Activated effector memory CD4-positive, alpha-beta T cell treated with Interleukin-2 at 50 U/mL for 16 hours (primary cell): ENCODE measurements around the gene TCF20.

Experiments
- DNase-seq: peaks from one replicate; pipeline ENCODE4 v3.0.0-alpha.2; 2020

TCF20 gene

GRCh38 chr22:42270510-42271190, at the start of gene TCF20:
Gene TCF20 (minus strand): TSS chr22:42270653. CDS start chr22:42215305, 55,348 bp downstream.
- peak; percentile 69 for DNase-seq

- DNase-seq, result no peak
Observed at GRCh38 chr22:42319386-42319785, 48.9 kb upstream of the TCF20 start.

DNA sequence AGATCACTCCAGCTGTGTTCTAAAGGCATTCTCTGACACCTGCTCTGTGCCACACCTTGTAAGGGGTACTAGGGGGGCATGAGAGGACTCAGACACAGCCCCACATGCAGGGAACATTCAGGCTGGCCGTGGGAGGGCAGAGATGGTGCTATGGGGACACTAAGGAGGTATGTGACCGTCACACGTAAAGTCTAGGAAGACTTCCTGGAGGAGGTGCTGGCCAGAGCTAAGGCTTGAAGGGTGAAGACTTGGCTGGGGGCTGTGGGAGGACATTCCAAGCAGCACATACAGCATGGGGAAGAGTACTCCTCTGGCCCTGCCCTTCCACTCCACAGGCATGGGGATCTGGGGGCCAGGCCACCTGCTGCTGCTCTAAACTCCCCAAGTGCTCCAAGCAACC, 48.5 kb upstream of the TCF20 start:
- DNase-seq, result no peak

GRCh38 chr22:42317691-42318547, 47.5 kb upstream of the TCF20 start:
- DNase-seq, result no peak

- peak; percentile 44 for DNase-seq
Observed at GRCh38 chr22:42317008-42317407, 46.6 kb upstream of the TCF20 start.

GRCh38 chr22:42315392-42315756, 44.9 kb upstream of the TCF20 start:
- no peak for DNase-seq

- no peak for DNase-seq
Observed at GRCh38 chr22:42314709-42315391, 44.4 kb upstream of the TCF20 start.

DNA sequence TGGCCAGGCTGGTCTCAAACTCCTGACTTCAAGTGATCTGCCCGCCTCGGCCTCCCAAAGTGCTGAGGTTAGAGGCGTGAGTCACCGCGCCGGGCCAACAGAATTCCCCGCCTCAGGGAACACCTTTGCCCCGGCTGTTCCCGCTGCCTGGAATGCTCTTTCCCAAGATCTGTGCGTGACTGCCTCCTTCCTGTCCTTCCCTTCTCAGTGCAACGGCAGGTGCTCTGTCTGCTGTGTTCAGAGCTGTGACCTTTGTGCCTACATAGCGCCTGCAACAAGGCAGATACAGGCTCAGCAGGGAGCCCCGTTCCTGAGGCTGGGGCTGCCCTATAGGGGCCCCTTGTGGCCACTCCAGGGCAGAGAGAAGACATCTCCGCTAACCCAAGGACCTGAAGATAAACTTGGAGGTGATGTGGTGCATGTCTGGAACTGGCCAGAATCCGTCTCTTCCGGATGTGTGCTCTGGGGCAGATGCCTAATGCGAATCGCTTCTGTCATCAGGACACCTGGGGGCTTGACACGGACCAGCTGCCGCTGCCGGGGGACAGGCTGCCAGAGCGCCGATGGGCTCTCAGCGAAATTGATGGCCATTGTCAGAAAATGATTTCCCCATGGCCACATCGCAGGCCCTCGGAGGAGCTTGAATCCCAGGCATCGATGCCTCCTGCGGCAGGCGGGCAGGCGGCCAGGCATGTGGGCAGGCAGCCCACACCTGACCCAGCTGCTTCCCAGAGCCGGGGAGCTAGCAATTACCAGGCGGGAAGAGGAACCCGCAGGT, 43.5 kb upstream of the TCF20 start:
- peak; percentile 23 for DNase-seq

DNA sequence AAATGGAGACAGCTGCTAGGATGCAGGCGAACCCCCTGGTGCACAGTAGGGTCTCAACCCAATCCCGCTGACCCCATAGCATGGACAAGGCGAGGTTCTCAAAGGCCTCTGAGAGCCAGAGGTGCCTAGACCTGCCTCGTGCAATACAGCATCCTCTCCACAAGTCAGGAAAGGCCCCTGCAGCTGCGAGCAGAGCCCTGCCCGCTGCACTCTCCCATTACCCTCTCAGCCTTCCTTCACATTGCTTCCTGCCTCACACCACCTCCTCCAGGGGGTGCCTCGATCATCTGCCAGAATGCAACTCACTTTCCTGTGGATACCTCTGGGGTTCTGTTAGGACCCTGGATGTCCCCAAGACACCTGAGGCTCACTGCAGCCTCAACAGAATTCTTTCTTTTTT, 42.8 kb upstream of the TCF20 start:
- DNase-seq, result no peak

DNA sequence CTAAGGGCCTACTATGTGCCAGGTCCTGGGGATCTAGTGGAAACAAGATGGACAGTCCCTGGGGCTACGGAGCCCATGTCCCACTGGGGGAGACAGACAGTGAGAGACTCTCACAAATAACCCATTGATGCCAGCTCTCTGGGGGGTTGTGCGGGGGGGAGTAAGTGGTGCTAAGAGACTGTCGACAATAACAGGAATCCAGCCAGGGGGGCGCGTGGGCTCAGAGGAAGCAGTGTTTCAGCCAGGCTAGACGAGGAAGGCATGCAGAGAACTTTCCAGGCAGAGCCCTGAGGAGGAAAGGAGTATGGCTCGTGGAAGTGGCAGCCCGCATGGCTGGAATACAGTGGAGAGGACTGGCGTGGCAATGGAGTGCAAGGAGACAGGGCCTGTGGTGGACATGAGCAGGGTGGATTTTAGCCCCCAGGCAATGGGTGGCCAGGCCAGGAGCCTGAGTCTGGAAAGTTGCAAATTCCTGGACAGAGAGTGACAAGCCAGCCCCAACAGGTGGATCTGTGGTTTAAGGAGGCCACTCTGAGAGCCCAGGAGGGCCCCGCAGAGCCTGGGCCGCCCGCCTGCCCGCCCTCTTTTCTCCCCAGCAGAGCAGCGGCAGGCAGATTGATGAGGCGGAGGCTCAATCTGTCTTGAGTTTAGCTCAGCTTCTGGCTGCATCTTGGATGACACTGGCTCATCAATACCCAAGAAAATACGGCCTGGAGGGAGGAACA, 40.0 kb upstream of the TCF20 start:
- no peak for DNase-seq

GRCh38 chr22:42309865-42310264, 39.4 kb upstream of the TCF20 start:
- no peak for DNase-seq

DNA sequence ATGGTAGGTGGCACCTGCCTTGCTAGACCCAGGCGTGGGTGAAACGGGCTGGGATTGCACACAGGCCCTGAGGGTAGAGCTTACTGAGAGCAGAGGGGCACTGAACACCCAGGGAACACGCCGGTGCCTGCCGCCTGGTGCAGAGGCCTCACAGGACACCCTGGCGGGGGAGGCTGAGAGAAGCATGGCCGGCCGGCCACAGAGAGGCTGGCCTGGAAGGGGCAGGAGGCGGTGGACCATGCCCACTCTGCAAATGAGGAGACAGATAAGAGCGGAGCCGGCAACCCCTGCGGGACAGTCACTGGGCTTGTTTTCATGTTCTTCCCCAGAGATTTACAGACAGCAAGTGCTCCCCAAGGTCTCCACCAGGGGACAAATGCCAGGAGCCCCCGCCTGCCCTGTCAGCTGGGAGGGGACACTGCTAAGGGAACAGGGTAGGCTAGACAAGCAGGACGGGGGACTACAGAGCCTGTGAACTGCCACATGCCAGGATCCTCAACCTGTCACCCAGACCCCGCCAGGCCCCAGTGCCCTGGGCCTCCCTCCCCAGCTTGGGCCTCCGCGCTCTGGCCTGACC, 38.5 kb upstream of the TCF20 start:
- no peak for DNase-seq

DNA sequence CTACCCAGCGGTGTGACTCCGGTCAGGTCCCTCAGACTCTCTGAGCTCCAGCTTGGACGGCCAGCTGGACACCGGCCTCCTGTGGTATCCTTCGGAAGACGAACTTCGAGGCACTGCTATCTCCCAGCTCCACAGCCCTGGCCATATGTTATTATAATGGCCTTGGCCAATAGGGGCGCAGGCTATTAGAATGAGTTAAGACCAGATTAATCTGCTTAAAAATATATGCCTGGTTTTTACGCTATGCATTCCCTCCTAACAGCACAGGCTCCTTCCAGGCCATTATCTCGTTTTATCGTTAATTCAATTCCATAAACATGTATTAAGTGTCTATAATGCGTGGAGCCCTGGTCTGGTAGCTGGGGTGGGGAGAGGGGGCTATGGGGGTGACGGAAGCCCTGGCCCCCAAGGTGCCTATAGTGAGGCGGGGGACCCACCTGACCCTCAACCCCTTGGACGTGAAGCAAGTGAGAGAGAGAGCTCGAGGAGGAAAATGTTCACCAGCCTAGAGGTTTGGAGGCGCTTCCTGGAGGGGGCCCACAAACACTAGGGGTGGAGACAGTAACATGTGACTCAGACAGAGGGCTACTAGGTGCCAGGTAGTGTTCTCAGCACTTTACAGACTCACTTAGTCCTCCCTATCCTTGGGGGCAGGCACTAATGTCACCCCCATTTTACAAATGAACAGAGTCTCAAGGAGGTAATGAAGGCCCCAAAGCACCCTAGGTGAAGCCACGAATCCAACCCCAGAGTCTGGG, 37.5 kb upstream of the TCF20 start:
- DNase-seq, result no peak

GRCh38 chr22:42306010-42306409, 35.6 kb upstream of the TCF20 start:
- DNase-seq, result no peak

- DNase-seq, result no peak
Observed at GRCh38 chr22:42304324-42304790, 33.9 kb upstream of the TCF20 start.

DNA sequence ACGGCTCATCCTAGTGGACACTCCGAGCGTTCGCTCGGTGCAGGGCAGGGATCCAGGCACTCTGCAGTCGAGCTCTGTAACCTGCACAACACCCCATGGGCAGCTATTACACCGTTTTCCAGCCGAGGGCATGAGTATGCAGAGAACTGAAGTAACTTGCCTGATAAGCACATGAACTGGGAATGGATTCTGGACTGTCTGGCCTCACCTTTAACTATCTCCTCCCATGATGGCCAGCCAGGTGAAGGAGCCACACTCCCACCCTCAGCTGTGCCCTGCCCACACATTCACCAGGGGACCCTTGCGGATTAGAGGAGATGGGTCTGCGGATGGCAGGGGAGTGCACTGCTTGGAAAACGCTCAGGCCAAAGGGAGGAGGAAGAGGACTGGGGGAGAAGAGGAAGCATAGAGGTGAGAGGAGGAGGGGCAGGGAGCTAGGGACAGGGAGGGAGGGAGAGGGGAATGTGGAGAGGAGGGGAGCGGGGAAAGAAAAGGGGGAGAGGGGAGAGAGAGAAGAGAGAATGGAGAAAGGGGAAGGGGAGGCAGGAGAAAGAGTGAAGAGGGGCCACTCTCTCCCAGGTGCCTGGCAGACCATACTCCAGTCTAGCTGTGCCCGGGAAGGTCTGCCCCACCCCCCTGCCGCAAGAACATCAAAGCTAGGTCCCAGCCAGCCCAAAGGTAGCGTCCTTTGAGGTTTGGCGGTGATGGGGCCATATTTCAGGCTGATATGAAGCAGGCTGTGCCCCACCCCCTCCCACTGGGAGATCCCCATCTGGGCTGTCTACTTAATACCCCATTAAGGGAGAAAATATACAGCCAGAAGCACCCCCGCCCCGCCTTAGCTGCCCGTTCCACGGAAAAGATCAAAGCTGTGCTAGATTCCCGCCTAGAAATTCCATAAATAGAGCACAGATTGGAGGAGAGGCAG, 33.2 kb upstream of the TCF20 start:
- DNase-seq, result no peak

- DNase-seq, result no peak
Observed at GRCh38 chr22:42301742-42302102, 31.3 kb upstream of the TCF20 start.

DNA sequence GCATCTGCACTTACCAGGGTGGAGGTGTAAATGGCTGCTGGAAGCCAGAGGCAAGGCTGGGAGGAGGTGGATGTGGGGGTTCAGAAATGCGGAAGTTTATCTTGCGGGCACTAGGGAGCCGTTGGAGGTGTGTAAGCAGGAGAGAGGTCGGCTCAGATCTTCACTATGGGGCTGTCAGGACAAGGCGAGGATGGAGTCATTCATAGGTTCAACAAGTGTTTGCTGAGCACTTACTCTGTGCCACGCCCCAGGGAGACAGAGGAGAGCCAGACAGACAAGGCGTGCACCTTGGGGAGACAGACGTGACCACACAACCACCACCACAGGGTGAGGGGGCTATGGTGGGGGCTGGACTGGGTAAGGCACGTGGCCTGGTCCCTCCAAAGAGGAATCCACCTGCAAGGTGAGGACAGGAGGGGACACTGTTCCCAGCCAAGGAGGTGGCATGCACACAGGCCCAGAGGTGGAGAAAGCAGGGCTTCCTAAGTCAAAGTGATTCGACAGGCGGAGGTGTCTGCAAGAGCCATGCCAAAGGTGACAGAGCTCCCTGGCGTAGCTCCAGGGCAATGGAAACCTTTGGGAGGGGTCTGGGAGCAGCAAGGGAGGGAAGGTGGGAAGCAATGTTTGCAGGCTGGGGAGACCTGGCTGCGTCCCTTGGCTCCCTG, 30.8 kb upstream of the TCF20 start:
- no peak for DNase-seq
